HG03520 (cell line): Measurements from ENCODE around the gene KIAA0513.
A peak's percentile ranks its signal among the peaks of the same experiment; 100 is the strongest.
"Not testable (repeated sequence)": the region's sequence is repeated elsewhere in the genome, so short reads cannot be mapped to it uniquely, and the experiment has no call there.

Experiments used
- ATAC-seq: cut with Tn5 transposase; IDR thresholded peaks from one replicate; pipeline ENCODE4 v1.9.1; 2021; ENCODE audit warnings: mild to moderate bottlenecking, moderate library complexity; ENCODE audit not compliant: unreplicated experiment

The KIAA0513 gene

DNA sequence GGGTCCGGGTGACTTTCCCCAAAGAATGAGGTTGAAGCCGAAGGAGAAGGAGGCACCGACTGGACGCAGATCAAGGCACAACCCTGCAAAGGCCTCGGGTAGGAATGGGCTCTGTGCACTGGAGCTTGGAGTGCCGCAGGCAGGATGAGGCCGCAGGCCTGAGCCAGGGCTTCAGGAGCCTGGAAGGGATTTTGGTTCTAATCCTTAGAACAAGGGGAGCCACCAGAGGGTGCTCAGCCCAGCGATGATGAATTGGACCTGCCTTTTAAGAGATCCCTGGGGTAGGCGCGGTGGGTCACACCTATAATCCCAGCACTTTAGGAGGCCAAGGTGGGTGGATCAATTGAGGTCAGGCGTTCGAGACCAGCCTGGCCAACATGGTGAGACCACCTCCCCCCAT lies 76.6 kb downstream of the KIAA0513 start:
- ATAC-seq: no peak

- ATAC-seq: no peak
Observed at GRCh38 chr16:85104821-85105391, 77.3 kb downstream of the KIAA0513 start.

GRCh38 chr16:85105475-85105874 lies 77.9 kb downstream of the KIAA0513 start:
- no peak for ATAC-seq

DNA sequence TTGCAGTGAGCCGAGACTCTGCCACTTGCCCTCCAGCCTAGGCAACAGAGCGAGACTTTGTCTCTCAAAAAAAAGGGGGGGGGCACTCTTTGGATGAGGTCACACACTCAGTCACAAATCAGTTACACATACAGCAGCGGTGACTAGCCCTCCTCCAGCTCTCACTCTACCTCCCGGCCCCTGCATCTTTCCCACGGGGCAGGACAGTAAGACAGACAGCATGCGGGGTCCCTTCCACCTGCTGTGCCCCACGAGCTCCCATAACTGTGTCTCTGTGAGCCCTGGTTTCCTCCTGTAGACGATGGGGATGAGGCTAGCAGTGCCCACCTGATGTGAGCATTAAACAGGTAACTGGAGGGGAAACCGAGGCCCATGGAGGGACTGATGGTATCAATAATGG lies 79.5 kb downstream of the KIAA0513 start:
- no peak for ATAC-seq

GRCh38 chr16:85107532-85107931 lies 79.9 kb downstream of the KIAA0513 start:
- ATAC-seq: no peak

DNA sequence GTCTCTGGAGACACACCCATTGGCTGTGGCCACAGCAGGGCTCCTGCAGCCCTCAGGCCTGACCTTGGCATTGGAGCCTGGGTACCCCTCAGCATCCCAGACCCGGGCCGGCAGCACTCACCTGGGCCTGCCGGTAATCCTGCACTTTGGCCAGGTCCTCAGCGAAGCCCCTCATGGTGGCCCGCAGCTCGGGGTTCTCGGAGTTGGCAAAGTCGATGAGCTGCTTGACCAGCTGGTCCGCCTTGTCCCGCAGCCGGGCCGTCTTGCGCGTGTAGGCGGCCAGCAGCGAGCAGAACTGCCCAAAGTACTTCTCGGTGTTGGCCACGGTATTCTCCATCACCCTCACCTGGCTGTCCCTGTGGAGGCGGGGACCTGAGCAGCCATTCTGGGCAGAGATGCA lies 82.5 kb downstream of the KIAA0513 start:
- no peak for ATAC-seq

GRCh38 chr16:85111184-85111583 lies 83.6 kb downstream of the KIAA0513 start:
- ATAC-seq: no peak

- ATAC-seq: no peak
Observed at GRCh38 chr16:85112364-85112763, 84.8 kb downstream of the KIAA0513 start, which contains the start of gene CIBAR2. Gene CIBAR2, minus strand, starts transcription at chr16:85112472. Its CDS starts 120 bp downstream, at chr16:85112352.

GRCh38 chr16:85113168-85113733 lies 85.7 kb downstream of the KIAA0513 start:
- no peak for ATAC-seq

DNA sequence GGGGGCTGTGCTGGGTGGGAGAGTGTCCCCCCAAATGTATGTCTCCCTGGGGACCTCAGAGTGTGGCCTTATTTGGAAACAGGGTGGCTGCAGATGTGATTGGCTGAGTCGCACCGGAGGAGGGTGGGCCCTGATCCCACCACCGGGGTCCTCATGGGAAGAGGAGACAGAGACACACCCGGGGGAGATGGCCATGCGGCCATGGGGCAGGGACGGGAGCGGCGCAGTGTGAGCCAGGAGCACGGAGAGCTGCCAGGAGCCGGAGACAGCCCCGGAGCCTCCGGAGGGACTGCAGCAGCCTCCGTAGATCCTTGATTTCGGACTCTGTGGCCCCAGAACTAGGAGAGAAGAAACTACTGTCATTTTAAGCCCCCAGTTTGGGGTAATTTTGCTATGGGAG lies 86.3 kb downstream of the KIAA0513 start:
- no peak for ATAC-seq

DNA sequence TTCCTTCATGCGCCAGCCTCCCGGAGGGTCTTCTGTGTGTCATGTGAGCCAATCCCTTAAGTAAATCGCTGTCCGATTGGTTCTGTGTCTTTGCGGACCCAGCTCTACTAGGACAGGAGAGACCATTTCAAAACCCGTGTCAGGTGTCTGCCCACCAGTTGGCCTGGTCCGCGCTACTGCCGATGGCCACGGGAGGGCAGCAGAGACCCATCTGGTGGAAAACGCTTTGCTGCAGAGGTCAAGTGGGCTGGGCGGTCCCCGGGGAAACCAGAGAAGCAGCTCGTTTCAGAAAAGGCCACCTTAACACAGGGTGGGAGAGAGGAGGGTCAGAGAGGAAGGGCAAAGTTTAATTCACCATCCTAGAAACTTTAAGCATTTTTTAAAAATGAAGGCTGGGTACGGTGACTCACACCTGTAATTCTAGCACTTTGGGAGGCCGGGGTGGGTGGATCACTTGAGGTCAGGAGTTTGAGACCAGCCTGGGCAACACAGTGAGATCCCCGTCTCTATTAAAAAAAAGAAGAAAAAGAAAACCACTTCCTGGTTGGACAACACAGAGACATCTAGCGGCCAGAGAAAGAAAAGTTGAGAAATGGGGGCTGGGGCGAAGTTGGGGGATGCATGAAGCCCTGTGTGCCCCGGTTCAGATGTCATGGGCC lies 87.4 kb downstream of the KIAA0513 start:
- ATAC-seq: peak; percentile 51

- ATAC-seq: no peak
Observed at GRCh38 chr16:85117418-85117817, 89.8 kb downstream of the KIAA0513 start.

GRCh38 chr16:85120006-85120340 lies 92.4 kb downstream of the KIAA0513 start:
- no peak for ATAC-seq

DNA sequence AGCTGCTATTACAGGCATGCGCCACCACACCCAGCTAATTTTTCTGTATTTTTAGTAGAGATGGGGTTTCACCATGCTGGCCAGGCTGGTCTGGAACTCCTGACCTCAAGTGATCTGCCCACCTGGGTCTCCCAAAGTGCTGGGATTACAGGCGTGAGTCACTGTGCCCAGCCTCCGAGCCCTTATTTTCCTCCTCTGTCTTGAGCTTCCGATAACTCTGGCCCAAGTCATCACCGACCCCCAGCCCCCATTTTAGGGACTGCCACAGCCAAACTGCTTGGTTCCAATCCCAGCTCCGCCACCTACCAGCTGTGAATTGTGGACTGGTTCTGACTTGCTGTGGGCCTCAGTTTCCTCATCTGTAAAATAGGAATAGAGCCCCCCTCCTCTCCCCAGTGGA lies 95.8 kb downstream of the KIAA0513 start:
- ATAC-seq: not testable (repeated sequence)

DNA sequence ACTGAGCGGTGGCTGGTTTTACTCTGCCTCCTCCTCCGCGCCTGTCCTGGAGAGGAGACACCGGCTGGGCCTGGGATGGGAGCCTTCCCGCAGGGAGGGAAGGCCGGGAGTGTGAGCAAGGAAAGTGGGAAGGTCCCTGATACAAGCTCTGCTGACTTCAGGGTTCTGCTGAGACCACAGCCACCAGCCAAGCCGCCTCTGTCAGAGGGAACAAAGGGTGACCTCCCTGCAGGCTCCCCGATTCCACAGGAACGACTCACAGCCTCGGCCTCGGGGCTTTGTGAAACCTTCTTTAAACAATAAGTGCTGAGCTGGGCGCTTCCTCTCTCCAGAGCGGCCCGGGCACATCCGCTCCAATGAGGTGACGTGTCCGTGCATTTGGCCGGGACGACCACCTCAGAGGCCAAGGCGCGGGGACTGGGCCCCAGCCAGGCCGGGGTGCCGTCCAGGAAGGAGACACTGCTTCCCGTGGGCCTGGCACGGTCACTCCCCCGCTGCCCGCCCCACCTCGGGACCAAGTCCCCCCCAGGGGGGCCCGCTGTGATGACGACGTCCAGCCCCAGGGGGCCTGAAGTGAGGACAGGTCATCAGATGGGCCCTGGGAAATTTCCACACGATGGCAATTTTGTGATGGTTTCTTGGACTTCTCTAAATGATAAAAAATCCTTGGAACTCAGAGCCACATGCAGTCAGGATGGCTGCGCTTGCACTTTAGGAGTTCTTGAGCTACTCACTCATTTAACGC lies 96.5 kb downstream of the KIAA0513 start:
- ATAC-seq: no peak

DNA sequence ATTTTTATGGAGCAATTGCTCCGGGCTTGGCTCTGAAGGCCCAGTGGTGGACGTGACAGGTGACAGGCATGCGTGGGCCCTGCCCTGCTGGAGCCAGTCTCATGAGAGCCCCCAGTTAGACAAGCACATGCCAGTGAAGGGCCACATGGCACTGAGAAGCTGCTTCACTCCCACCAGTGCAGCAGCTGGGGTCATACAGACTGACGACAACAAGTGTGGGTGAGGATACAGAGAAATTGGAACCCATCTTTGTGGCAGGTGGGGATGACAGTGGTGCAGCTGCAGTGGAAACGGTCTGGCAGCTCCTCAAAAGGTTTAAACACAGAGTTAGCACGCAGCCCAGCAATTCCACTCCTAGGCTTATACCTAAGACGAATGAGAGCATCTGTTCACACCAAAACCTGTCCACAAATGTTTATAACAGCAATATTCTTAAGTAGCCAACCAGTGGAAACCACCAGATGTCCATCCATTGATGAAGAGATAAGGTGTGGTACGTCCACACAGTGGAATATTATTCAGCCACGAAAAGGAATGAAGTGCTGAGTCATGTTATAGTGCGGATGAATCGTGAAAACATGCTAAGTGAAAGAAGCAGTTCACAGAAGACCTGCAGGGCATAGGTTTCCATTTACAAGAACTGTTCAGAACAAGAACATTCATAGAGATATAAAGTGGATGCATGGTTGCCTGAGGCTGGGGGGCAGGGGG lies 97.2 kb downstream of the KIAA0513 start:
- ATAC-seq: no peak

DNA sequence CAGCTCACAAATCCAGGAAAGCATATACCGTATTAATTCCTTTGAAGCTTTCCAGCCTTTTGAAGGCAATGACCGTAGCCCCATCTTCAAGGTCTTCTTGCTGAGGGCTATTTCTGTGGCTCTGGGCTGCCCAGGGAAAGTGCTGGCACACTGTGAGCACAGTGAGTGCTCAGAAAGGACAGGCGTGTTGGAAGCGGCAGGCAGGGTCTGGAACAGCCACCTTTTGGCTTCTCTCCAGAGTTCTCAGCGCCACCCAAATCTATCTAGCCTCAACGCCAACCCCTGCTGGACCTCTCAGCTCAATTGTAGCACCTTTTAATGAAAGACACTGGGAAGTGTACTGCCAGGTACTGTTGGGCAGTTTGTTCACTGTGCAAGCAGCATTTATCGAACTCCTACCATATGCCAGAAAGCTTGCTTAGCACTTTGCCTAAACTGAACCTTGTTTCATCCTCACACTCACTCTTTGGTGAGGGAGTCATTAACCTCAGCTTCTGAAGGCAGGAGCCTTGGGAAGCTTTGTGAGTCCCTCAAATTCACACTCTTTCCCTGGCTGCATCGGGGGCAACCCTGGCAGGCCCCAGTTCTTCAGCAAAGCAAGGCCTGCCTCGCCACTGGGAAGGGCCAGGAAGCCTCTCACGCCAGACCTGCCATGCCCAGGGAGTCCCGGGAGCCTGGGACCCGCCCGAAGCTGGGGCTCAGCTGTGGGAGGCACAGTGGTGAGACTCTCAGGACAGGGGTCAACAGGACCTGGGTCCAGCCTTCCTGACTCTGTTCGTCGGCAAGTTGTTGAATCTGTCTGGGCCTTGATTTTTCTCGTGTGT lies 98.2 kb downstream of the KIAA0513 start:
- no peak for ATAC-seq

- no peak for ATAC-seq
Observed at GRCh38 chr16:85126394-85126704, 98.8 kb downstream of the KIAA0513 start.

GRCh38 chr16:85126705-85127378 lies 99.2 kb downstream of the KIAA0513 start:
- no peak for ATAC-seq

- no peak for ATAC-seq
Observed at GRCh38 chr16:85127379-85127723, 99.8 kb downstream of the KIAA0513 start.
